Skeletal muscle satellite cell (primary cell): Measurements from ENCODE around the gene MRPS15.

Source experiments
- H3K27me3 ChIP-seq: 2 replicates; pipeline ENCODE4 v1.7.0; 2013; ENCODE audit warnings: low read length; ENCODE audit not compliant: control insufficient read depth, insufficient read depth
- H3K36me3 ChIP-seq: 2 replicates; pipeline ENCODE4 v1.7.0; 2013; ENCODE audit warnings: mild to moderate bottlenecking, control low read depth, low read length; ENCODE audit not compliant: insufficient read depth
- H3K4me1 ChIP-seq: 2 replicates; pipeline ENCODE4 v1.7.0; 2013; ENCODE audit warnings: low read length; ENCODE audit not compliant: control insufficient read depth, insufficient read depth
- H3K4me2 ChIP-seq: 2 replicates; pipeline ENCODE4 v1.7.0; 2013; ENCODE audit warnings: mild to moderate bottlenecking, low read length
- H3K4me3 ChIP-seq: 2 replicates; pipeline ENCODE4 v1.7.0; 2013; ENCODE audit warnings: low read length
- H3K9ac ChIP-seq: 2 replicates; pipeline ENCODE4 v1.7.0; 2013; ENCODE audit warnings: mild to moderate bottlenecking, low read depth, low read length, moderate library complexity
- H3K9me3 ChIP-seq: replicated peaks from 2 replicates; pipeline ENCODE4 v1.7.0; 2013; ENCODE audit warnings: mild to moderate bottlenecking, control low read depth, low read length

MRPS15 gene

DNA sequence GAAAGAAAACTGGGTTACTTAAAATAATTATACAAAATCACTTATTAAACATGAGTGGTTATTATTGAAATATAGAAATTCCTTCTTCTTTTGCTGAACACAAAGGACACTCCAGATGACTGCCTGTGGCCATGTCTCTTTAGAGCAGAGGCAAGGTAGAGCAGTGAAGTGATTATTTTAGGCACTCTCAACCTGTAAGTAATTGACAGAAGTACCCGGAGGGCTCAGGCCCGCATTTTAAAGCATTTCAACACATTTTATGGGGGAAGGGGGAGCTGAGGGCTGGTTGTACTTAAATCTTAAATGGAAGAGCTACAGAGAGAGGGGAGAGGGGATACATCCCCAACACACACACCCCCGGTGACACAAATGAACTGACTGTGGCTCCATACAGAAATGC lies 24.1 kb downstream of the MRPS15 start:
- H3K36me3 ChIP-seq: no peaks in the 10 kb centered on the region
- H3K9me3 ChIP-seq: no peaks in the 10 kb centered on the region
- H3K27me3 ChIP-seq: no peaks in the 10 kb centered on the region
- H3K4me2 ChIP-seq: no peak overlapping the region
- H3K4me3 ChIP-seq: no peak overlapping the region
- H3K9ac ChIP-seq: no peak overlapping the region
- H3K4me1 ChIP-seq: peaks cover 3% of the 10 kb centered on the region

DNA sequence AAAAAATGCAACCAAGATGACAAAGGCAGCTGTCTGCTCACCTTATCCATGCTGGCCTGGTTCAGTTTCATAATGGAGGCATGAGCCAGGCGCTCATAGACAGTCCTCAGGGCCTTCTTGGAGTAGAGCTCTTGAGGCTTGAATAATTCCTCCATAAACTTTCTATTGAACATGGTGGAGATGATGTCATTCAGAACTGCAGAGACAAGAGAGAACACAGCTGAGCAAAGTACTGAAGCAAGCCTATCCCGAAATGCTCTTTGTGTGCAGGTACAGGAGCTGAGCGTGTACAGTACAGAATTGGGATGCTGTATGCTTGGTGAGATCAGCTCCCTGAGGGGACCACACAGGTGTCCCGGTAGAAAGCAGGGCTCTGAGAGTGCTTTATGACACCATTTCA lies 25.5 kb downstream of the MRPS15 start:
- H3K4me3 ChIP-seq: no peak overlapping the region
- H3K9me3 ChIP-seq: no peaks in the 10 kb centered on the region
- no peak overlapping the region for H3K4me2 ChIP-seq

DNA sequence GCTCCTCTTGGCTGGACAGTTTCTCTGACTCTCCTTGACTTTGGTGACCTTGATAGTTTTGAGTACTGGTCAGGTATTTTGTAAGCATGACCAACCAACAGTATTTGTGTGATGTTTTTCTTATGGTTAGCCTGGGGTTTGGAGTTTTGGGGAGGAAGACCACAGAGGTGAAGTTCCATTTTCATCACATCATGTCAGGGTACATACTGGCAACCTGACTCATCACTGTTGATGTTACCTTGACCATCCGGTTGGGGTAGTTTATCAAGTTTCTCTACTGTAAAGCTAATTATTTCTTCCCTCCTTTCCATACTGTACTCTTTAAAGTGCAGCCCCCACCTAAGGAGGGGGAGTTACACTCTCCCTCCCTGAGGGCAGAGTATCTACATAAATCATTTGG lies 27.4 kb downstream of the MRPS15 start:
- no peak overlapping the region for H3K9ac ChIP-seq
- H3K4me1 ChIP-seq: peaks cover 3% of the 10 kb centered on the region
- no peak overlapping the region for H3K4me3 ChIP-seq
- H3K9me3 ChIP-seq: no peaks in the 10 kb centered on the region
- H3K27me3 ChIP-seq: no peaks in the 10 kb centered on the region
- no peak overlapping the region for H3K4me2 ChIP-seq
- H3K36me3 ChIP-seq: no peaks in the 10 kb centered on the region

More for the DNA sequence above, 25.5 kb downstream of the MRPS15 start:
- no peaks in the 10 kb centered on the region for H3K36me3 ChIP-seq
- H3K4me1 ChIP-seq: peaks cover 3% of the 10 kb centered on the region
- no peaks in the 10 kb centered on the region for H3K27me3 ChIP-seq
- H3K9ac ChIP-seq: no peak overlapping the region

DNA sequence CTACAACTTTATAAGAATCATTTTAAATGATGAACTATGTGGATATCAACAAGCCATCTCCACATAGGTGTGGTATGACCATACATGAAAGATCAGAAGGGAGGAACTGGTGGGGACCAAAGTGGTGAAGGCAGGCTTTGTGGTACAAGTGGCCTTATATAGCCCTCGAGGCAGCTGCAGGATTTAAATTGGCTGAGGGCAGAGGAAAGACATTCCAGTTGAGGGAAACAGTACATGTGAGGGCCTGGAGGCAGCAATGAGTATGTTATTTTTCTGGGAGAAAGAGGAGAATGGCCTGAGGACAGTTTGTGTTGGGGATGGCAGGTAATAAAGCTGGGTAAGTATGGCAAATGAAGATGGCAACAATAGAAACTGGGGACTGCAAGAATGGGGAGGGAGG lies 31.1 kb downstream of the MRPS15 start:
- H3K36me3 ChIP-seq: no peaks in the 10 kb centered on the region
- H3K27me3 ChIP-seq: no peaks in the 10 kb centered on the region
- no peak overlapping the region for H3K9ac ChIP-seq
- peaks cover 3% of the 10 kb centered on the region for H3K4me1 ChIP-seq
- H3K4me3 ChIP-seq: no peak overlapping the region
- H3K9me3 ChIP-seq: no peaks in the 10 kb centered on the region
- H3K4me2 ChIP-seq: no peak overlapping the region

DNA sequence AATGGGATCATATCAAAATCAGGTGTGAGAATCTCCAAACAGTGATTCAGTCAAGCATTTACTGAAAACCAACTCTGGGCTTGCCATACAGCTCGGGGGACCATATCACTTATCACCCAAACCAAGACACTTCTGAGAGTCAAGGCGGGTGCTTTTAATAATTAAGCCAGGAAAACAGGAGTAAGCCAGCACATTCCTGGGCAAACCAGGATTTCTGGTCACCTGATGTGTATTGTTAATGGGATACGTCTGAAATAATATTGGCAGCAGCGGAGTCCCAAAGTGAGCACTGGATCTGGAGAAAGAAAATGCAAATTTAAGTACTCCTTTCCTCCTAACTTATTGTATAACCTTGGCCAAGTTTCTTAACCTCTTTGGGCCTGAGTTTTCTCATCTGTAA lies 31.6 kb downstream of the MRPS15 start:
- Histone ChIP-seq H3K36me3 (no peaks in the 10 kb centered on the region), H3K4me2 (no peak overlapping the region), H3K27me3 (no peaks in the 10 kb centered on the region), H3K4me1 (peaks cover 3% of the 10 kb centered on the region), H3K9ac (no peak overlapping the region), H3K4me3 (no peak overlapping the region), H3K9me3 (no peaks in the 10 kb centered on the region)

DNA sequence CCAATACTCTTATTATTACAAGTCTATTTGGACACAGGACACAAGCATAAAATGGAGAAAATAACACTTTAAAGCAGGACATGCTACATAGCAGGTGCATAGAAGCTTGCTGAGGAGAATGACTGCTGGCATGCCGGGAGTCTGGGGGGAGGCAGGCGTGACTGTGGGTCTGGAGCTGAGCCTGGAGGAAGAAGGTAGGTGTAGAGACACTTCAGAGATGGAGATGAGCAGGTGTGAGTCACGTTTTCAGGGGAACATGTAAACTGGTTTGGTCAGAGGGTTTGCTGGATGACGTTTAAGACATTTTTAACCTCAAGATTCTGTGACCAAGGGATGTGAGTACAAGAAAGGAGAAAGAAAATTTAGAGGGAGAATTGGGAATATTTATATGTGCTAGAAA lies 38.4 kb downstream of the MRPS15 start:
- Histone ChIP-seq H3K27me3 (no peaks in the 10 kb centered on the region), H3K4me3 (no peak overlapping the region), H3K9ac (no peak overlapping the region), H3K9me3 (no peaks in the 10 kb centered on the region), H3K36me3 (no peaks in the 10 kb centered on the region), H3K4me2 (no peak overlapping the region), H3K4me1 (no peaks in the 10 kb centered on the region)

DNA sequence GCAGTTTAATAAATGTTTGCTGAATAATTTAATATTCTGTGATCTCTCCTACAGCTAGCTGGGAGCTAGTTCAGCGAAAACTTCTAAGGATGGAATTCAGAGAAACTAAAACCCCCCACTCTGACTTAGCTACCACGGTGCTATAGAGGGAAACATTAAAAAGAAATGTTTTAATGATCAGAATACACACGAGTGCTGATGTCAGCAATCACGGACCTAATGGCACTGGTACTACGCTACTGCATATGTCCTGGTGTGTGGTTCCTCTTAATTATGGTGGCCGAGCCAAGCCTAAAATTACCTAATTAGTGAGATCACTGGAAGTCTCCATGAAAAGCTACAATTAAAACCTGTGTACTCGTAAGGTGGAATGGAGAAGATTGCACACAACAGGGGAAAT lies 42.5 kb downstream of the MRPS15 start:
- Histone ChIP-seq H3K4me1 (peaks cover 4% of the 10 kb centered on the region), H3K4me3 (no peak overlapping the region)

DNA sequence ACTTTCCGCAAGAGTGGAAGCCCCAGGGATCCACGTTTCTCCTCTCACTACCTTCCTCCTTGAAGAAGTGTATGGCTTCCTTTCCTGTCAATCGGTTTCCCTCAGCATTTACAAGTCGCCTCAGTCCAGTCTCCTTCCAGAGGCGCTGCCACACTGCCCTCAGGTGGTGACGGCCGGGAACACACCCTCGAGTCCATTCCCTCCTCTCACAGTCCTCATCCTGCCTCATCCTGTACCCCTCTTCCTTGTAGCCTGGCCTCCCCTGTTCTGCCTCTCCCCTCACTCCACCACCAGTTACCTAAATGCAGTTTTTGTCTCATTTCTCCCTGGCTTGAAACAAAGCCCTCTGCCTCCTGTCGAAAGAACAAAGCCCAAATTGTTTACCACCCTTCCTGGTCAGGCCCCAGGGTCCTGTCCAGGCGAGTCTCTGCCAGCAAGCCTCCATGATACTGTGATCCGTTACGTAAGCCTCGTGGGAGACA lies 43.3 kb downstream of the MRPS15 start:
- no peak overlapping the region for H3K9ac ChIP-seq

More for the DNA sequence above, 42.5 kb downstream of the MRPS15 start:
- Histone ChIP-seq H3K9ac (no peak overlapping the region), H3K36me3 (no peaks in the 10 kb centered on the region), H3K9me3 (no peaks in the 10 kb centered on the region), H3K4me2 (no peak overlapping the region), H3K27me3 (no peaks in the 10 kb centered on the region)

DNA sequence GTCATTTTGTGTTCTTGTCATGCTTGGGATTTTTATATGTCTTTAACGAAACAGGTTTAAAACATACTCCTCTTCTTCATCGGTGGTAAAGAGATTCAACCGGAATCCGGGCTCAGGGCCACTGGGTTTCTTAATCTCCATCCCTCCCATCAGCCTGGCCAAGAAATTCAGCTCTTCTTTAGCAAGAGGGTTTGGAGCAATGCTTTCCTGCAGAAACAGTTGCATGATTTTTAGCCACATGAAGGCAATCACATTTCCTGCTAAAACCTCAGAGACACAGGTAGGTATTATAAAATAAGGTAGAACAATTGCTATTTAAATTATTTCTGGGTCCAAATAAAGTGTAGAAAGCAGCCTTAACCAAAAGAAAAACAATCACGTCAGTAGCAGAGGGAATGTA lies 43.8 kb downstream of the MRPS15 start:
- Histone ChIP-seq H3K4me3 (no peak overlapping the region), H3K4me1 (peaks cover 4% of the 10 kb centered on the region), H3K9ac (no peak overlapping the region), H3K4me2 (no peak overlapping the region), H3K27me3 (no peaks in the 10 kb centered on the region), H3K36me3 (no peaks in the 10 kb centered on the region), H3K9me3 (no peaks in the 10 kb centered on the region)

More for the DNA sequence above, 43.3 kb downstream of the MRPS15 start:
- Histone ChIP-seq H3K36me3 (no peaks in the 10 kb centered on the region), H3K27me3 (no peaks in the 10 kb centered on the region), H3K4me1 (peaks cover 4% of the 10 kb centered on the region), H3K4me3 (no peak overlapping the region), H3K4me2 (no peak overlapping the region), H3K9me3 (no peaks in the 10 kb centered on the region)

DNA sequence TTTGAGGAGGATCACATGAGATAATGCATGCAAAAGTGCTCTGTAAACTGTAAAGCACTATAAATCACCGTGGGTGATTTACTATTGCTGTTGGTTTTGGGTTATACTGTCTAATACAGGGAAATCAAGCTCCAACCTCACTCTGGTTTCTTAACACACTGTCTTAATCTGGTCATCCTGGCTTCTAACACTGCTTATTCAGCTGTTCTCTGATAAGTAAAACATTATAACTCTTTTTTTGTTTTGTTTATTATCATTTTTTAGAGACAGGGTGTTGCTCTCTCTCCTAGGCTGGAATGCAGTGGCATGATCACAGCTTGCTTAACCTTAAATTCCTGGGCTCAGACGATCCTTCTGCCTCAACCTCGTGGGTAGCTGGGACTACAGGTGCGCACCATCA lies 44.6 kb downstream of the MRPS15 start:
- no peaks in the 10 kb centered on the region for H3K36me3 ChIP-seq
- no peak overlapping the region for H3K4me2 ChIP-seq
- H3K9ac ChIP-seq: no peak overlapping the region
- no peaks in the 10 kb centered on the region for H3K9me3 ChIP-seq
- no peaks in the 10 kb centered on the region for H3K27me3 ChIP-seq
- peaks cover 4% of the 10 kb centered on the region for H3K4me1 ChIP-seq
- no peak overlapping the region for H3K4me3 ChIP-seq

DNA sequence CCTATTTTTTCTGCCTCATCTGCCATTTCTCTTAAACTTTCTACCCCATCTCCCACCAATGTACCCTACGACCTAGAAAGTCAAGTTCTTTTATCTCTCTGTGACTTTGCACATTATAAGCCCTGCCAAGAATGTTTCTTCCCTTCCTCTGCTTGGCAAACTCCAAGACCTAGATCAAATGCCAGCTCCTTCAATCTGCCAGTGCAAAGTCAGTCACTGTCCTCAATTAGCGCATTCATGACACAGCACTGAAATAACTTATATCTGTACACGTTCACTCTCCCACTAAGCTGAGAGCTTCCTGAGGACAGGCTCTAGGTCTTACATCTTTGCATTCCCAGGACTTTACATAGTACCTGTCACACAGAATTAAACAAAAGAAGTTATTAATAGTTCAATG lies 45.0 kb downstream of the MRPS15 start:
- H3K4me3 ChIP-seq: no peak overlapping the region
- H3K9ac ChIP-seq: no peak overlapping the region
- no peaks in the 10 kb centered on the region for H3K9me3 ChIP-seq
- H3K4me2 ChIP-seq: no peak overlapping the region
- no peaks in the 10 kb centered on the region for H3K36me3 ChIP-seq
- peaks cover 4% of the 10 kb centered on the region for H3K4me1 ChIP-seq
- no peaks in the 10 kb centered on the region for H3K27me3 ChIP-seq

DNA sequence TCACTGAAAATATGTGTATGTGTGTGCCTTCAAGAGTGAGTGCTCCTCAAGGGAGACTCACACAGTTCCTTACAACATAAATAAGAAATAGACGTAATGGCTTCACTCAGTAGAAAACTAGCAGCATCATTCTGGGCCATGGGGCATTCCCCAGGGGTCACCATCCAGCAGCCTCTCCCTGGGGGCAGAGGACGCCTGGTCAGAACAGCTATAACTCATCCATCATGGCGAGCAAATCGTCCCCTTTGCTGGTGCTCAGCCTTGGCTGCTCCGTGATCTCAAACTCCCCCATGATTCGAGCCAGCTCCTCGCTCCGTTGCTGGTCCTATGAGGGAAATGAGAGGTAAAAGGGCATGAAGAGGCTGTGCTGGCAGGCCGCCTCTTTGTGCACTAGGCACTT lies 46.3 kb downstream of the MRPS15 start:
- H3K9ac ChIP-seq: no peak overlapping the region
- H3K4me2 ChIP-seq: no peak overlapping the region

More for the DNA sequence above, 46.3 kb downstream of the MRPS15 start:
- no peaks in the 10 kb centered on the region for H3K27me3 ChIP-seq
- no peaks in the 10 kb centered on the region for H3K36me3 ChIP-seq
- H3K4me3 ChIP-seq: no peak overlapping the region
- H3K9me3 ChIP-seq: no peaks in the 10 kb centered on the region
- peaks cover 4% of the 10 kb centered on the region for H3K4me1 ChIP-seq
